HG03097 (cell line): Measurements from ENCODE around the gene NFE2L2.
"Not testable (repeated sequence)": the region's sequence is repeated elsewhere in the genome, so short reads cannot be mapped to it uniquely, and the experiment has no call there.

Experiments used
- ATAC-seq: cut with Tn5 transposase; IDR thresholded peaks from one replicate; pipeline ENCODE4 v1.9.1; 2021; ENCODE audit not compliant: unreplicated experiment, low FRiP score

The NFE2L2 gene

DNA sequence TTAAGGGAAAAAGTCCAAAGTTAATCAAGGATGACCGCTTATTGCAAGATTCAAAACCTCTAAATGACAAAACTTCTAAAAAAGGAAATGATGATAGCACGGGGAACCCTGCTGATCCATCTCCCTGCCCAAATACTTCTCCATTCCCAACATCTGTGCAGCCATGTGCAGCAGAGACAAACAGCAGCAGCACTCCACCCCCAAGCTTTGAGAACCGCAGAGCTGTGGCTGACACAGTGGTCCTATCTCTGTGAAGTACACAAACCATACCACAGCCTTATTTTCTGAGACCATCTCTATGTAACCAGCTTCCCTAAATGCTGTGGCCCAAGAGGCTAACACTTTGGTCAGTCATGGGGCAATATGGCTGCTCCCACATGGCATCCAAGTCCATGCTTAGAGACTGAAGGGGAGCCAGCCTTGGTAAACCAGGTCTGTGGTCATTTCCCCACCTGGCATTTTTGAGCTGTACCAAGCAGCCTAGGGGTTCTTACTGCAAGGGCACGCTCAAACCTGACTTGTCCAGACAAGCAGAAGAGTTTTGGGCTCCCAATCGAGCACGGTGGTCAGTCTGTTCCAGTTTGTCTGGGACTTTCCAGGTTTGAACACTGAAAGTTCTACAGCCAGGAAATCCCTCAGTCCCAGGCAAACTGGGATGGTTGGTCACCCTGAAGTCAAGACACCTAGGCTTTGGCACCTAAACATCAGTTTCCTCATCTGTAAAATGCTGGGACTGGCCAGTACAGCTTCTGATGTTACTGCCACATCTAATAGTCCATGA is 17.1 kb upstream of the NFE2L2 start:
- no peak for ATAC-seq

- ATAC-seq, result no peak
These were observed 15.3 kb upstream of the NFE2L2 start for GRCh38 chr2:177279847-177280246.

DNA sequence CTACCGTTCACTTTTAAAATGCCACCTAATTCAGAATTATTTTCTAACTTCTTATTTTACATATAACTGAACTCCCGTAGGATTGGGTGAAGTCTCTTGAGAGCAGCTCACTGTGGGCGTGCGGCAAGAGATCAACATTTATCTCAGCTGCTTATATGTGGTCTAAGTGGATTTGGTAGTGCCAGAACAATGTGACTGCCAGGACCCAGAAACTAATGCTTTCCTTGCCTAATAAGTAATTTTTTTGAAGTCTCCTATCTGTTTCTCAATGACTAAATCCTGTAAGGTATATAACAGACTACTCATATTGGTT is 11.2 kb upstream of the NFE2L2 start:
- ATAC-seq, result no peak

DNA sequence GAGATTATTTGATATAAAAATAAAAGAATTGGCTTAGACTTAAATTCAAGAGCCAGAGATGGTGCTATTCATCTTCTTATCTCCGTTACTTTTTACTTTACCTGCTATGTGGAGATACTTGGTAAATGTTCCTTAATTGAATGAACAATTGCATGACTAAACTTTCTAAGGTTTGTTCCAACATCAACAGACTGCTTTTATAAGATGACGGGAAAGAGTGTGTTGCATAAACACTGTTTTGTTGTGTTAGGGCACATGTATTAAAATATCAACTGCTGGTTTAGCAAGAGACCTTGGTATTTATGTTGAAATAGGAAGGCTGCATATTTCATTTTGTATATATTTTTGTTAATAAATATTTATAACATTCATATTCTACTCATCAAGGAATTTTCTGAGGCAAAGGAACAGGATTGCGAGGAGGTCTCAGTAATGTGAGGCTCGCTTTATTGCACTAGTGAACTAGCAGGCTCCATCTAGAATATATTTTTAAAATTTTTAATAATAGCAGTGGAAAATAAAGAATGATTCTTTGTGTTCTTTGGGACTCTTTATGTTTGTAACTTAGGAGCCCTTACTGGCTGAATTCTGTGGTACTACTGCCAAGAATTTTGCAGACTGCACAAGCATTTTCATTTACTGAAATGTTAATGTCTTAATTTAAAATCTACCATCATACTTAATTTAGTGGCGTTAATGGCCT is 10.7 kb upstream of the NFE2L2 start:
- ATAC-seq, result no peak

GRCh38 chr2:177273408-177273807 is 8.9 kb upstream of the NFE2L2 start:
- ATAC-seq, result no peak

DNA sequence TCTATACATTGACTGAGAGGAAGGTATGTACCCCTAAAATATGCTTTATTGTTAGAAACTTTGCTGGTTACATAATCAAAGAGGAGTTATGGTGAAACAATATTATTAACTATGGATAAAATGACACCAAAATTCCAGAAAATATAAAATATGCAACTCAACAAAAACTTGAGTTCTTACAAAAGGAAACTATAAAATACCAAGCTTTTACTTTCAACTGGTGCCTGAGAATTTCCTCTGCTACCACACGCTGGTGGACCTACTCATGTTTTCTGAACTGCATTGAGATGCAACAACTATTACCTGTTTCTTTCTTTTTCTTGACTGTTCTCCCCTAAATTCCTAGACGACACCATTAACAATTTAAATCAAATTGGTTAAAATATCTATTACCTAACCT is 8.2 kb upstream of the NFE2L2 start:
- ATAC-seq, result no peak

DNA sequence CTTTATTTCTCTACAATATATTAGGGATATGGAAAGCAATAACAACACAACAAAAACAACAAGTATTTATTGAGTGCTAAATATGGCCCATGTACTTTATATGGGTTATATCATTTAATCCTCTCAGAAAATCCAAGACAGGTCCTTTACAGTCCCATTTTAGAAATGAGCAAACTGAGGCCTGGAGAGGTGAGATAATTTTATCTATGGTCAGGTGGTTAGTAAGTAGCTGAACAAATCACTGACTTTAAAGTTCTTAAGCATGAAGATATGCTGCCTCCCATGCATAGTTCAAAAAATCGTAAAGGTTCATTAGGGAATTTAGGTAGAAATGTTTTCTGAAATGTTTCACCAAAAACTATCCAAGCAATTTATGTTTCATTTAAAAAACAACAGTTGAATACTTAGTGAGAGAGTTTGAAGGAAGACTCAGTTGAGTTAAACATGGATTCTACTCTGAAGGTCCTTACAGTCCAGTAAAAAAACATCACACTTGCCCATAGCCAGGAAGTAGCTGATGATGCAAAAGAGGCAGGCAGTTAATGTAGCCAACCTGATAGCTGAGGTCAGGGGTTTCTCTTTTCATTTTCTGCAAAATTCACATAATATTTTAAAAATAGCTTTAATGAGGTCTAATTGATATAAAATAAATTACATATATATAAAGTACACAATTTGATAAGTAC is 7.6 kb upstream of the NFE2L2 start:
- no peak for ATAC-seq

GRCh38 chr2:177270531-177270930 is 6.0 kb upstream of the NFE2L2 start:
- no peak for ATAC-seq

DNA sequence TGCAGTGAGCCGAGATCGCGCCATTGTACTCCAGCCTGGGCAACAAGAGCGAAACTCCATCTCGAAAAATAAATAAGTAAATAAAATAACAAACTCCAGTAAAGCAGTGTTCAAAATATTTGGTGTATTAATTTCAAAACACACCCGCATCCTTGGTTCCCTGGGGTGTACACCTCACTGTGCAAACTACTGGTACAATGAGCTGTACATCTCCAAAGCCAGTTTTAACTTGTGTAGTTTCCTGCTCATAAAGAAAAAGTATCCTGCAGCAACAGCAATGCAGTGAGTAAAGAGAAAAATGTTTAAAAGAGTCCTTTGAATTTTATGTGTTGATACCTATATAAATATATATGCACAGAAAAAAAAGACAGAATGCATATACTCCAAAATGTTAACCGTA is 4.4 kb upstream of the NFE2L2 start:
- ATAC-seq, result no peak

DNA sequence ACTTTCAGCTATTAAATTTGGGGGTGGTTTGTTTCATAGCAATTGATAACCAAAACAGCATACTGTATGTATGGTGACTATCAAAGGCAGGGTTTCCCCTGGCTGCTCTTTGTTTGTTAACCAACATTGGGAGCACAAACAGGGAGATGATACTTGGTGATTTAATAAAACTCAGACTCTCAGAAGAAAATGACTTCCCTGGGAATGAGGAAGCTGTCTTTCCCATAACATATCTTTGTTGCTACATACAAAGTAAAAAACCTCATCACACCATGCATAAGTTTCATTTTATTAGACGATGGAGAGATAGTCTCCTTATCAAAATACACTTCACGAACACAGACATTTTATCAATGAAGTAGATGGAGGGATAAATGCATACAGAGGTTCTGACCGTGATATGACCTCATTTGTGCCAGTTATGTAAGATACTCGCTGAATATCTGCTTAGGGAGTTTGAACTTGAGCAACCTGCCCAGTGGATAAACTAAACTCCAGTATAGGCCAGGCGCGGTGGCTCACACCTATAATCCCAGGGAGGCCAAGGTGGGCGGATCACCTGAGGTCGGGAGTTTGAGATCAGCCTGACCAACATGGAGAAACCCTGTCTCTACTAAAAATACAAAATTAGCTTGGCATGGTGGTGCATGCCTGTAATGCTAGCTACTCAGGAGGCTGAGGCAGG is 3.8 kb upstream of the NFE2L2 start:
- no peak for ATAC-seq

- not testable (repeated sequence) for ATAC-seq
These were observed 2.4 kb upstream of the NFE2L2 start for GRCh38 chr2:177266955-177267354.

- ATAC-seq, result no peak
These were observed 1.6 kb upstream of the NFE2L2 start for GRCh38 chr2:177265824-177266817.

DNA sequence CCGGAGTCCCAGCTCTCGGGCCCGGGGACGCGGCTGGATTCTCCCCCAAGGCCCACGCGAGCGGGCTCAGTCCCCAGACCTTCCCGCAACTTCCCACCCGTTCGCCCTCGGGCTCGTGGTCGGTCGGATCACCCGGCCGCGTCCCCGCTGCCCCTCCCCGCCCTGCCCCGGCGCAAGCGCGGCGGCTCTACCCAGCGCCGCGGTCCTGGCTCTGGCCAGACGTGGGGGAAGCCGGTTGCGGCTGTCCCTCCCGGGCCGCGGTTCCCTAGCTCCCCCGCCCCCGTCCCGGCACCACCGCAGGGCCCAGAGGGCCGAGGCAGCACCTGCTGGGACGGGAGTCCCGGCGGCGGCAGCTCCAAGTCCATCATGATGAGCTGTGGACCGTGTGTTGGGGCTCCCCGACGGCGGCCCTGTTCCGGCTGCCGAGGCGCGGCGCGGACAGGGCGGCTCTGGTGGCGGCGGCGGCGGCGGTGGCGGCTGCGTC is 276 bp downstream of the NFE2L2 start:
- peak; percentile 18 for ATAC-seq

- ATAC-seq, result peak; percentile 52
These were observed 897 bp downstream of the NFE2L2 start for GRCh38 chr2:177263451-177264208.

DNA sequence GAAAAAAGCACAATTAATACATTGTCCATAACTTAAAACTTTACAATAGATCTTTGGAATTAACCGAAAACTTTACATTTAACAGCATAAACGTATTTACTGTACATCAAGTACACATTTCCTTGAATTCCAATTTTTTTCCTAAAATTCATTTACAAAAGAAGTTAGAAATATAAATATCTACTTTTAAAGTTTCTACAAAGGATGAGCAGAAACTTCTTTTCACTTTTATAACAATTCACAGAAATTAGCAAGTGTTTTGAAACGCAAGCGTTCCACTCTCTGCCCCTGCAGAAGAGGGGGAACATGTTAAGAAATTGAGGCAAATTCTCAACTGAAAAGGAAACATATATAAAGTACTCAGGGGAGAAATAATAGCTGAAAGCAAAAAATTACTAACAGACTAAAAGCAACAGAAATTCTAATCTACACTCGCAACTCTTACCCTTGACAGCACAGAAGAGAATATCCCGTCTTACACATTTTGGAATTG is 1.5 kb downstream of the NFE2L2 start:
- no peak for ATAC-seq

GRCh38 chr2:177262092-177262491 is 2.4 kb downstream of the NFE2L2 start:
- no peak for ATAC-seq

GRCh38 chr2:177261116-177262060 is 3.1 kb downstream of the NFE2L2 start:
- no peak for ATAC-seq

GRCh38 chr2:177260379-177260778 is 4.1 kb downstream of the NFE2L2 start:
- ATAC-seq, result no peak
